Muscle layer of duodenum (tissue), 2 donors: ENCODE data around the gene RPUSD1.
A peak's percentile ranks its signal among the peaks of the same experiment; 100 is the strongest.

Experiments used
- H3K27ac ChIP-seq: one replicate; pipeline ENCODE4 v1.7.0; 2013; ENCODE audit warnings: mild to moderate bottlenecking, low read length
- H3K27me3 ChIP-seq: one replicate; pipeline ENCODE4 v1.7.0; 2013; ENCODE audit warnings: low read depth, mild to moderate bottlenecking, control low read depth, low read length
- H3K36me3 ChIP-seq, 2 donors: one replicate each; pipeline ENCODE4 v1.7.0; 2013; ENCODE audit warnings: low read length in 2 of 2, control low read depth in 1 of 2, mild to moderate bottlenecking in 1 of 2; ENCODE audit not compliant: insufficient read depth in 2 of 2, control insufficient read depth in 1 of 2
- H3K4me1 ChIP-seq, 2 donors: one replicate each; pipeline ENCODE4 v1.7.0; 2013; ENCODE audit warnings: low read length in 2 of 2, mild to moderate bottlenecking in 2 of 2, control low read depth in 1 of 2, moderate library complexity in 1 of 2; ENCODE audit not compliant: insufficient read depth in 2 of 2, control insufficient read depth in 1 of 2
- H3K4me3 ChIP-seq, 2 donors: one replicate each; pipeline ENCODE4 v1.7.0; 2013; ENCODE audit warnings: low read length in 2 of 2, low read depth in 1 of 2, mild to moderate bottlenecking in 1 of 2
- H3K9me3 ChIP-seq, 2 donors: one replicate each; pipeline ENCODE4 v1.7.0; 2013; ENCODE audit warnings: low read length in 2 of 2, control low read depth in 1 of 2, mild to moderate bottlenecking in 1 of 2; ENCODE audit not compliant: control insufficient read depth in 1 of 2
- donor health status: healthy.

The RPUSD1 gene

GRCh38 chr16:788399-789126, 382 bp upstream of the RPUSD1 start, which contains the start of gene CHTF18:
Gene CHTF18 (plus strand): TSS chr16:788620. CDS start chr16:788685, 65 bp downstream.
- no peak within 1 kb of the TSS for H3K27ac ChIP-seq
- H3K36me3 ChIP-seq = peaks cover 0 to 12% of the 10 kb centered on the region in 2 donors
- H3K4me1 ChIP-seq = peaks cover 0 to 24% of the 10 kb centered on the region in 2 donors
- no peaks in the 10 kb centered on the region for H3K27me3 ChIP-seq
- peak within 1 kb of the TSS; percentile 86 to 96 for H3K4me3 ChIP-seq
- H3K9me3 ChIP-seq = no peaks in the 10 kb centered on the region

DNA sequence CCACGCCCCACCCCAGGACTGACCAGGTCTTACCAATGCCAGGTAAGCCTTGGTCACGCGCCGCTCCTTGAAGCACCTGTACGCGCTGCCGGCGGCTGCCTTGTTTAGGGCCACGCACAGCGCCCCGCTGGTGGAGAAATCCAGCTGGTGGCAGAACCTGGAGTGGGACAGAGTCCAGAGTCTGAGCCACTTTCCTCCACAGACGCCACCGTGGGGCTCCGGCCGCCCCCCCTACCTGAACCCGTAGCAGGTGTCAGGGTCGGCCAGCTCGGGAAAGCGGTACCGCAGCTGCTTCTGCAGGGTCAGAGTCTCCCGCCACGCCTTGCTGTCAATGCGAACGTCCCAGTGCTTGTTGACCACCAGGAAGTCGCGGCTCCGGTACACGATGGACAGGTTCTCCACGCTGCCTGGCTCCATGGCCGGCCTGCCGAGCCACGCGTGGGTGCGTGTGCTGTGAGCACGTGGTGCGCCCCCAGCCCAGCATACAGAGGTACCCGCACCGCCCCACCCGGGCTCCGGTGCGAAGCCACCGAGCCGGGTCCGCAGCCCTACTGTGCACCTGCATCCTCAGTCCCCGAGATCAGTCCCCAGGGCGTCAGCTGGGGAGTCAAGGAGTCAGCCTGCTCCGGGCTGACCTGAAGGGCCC, 737 bp downstream of the RPUSD1 start:
- H3K4me1 ChIP-seq = peaks cover 0 to 27% of the 10 kb centered on the region in 2 donors
- no peaks in the 10 kb centered on the region for H3K27me3 ChIP-seq
- H3K27ac ChIP-seq = no peak overlapping the region

GRCh38 chr16:785563-786535, 2.3 kb downstream of the RPUSD1 start:
- H3K36me3 ChIP-seq = peaks cover 0 to 9% of the 10 kb centered on the region in 2 donors
- peaks cover 0 to 27% of the 10 kb centered on the region in 2 donors for H3K4me1 ChIP-seq
- H3K4me3 ChIP-seq = no peak overlapping the region
- H3K27me3 ChIP-seq = no peaks in the 10 kb centered on the region
- H3K9me3 ChIP-seq = no peaks in the 10 kb centered on the region
- no peak overlapping the region for H3K27ac ChIP-seq

More for the DNA sequence above, 737 bp downstream of the RPUSD1 start:
- Histone ChIP-seq H3K9me3 (no peaks in the 10 kb centered on the region), H3K4me3 (peak overlapping the region; percentile 86 to 96), H3K36me3 (peaks cover 0 to 12% of the 10 kb centered on the region in 2 donors)

- H3K4me1 ChIP-seq = peaks cover 0 to 24% of the 10 kb centered on the region in 2 donors
- H3K27ac ChIP-seq = no peak overlapping the region
Measured at GRCh38 chr16:784431-784830, 3.8 kb downstream of the RPUSD1 start.

DNA sequence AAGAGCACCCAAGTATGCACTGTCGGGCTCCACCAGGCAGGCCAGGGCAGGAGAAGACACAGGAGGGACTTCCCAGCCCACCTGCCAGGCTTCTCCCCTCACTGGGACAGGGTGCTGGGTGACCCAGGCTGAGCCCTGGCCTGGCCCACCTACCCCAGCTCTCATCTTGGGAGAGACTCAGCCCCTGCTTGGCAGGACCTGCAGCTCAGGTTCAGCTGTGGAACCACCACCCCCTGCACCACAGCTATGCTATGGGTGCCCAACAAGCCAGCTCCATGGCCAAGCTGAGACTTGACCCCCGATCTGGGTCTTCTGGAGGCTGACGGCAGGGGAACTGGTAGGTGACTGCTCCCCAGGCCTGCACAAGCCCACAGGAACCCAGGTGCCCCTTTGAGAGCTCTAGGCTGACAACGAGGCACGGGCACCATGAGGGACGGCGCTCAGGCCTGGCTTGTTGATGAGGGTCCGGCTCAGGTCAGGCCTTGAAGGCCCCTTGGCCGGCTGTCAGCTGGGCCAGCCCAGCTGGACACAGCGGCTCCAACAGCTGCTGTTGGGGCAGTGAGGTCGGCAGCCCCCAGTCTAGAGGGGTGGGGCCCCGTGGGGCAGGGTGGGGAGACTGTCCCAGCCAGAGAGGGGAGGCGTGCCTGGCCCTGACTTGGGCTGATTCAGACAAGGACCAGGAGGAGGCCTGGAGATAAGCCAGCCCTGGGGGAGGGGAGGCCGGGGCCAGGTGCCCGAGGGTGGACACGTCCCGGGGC, 4.6 kb downstream of the RPUSD1 start:
- Histone ChIP-seq H3K27me3 (no peaks in the 10 kb centered on the region), H3K27ac (no peak overlapping the region)

More at GRCh38 chr16:784431-784830, 3.8 kb downstream of the RPUSD1 start:
- Histone ChIP-seq H3K4me3 (no peak overlapping the region), H3K27me3 (no peaks in the 10 kb centered on the region), H3K9me3 (no peaks in the 10 kb centered on the region), H3K36me3 (peaks cover 0 to 6% of the 10 kb centered on the region in 2 donors)

DNA sequence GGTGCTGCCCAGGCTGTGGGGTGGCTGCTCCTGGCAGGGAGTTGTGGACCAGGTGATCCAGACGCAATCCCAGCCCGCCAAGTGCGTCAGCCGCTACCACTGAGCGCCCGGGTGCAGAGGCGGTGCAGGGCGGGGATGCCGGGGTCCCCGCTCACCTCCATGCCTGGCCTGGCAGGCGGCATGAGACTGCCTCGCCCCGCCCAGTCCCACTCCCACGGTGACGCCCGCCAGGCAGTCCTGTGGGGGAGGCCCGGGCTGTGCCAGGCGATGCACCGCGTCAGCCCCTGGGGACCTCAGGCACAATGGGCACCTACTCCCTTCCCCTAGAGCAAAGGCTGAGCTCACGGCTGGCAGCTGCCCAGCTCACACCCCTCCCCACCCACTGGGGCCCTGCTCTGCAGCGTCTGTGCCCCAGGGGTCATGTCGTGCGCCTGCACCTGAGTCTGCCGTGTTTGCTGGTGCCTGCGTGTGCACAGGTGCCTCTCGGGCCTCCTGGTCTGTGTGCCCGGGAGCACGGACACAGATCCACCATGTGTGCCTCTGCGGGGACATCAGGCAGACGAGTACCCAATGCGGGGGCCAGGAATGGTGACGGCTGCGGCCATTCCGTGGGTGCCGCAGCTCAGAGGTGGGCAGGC, 5.3 kb downstream of the RPUSD1 start:
- no peak overlapping the region for H3K4me3 ChIP-seq
- H3K36me3 ChIP-seq = peaks cover 0 to 6% of the 10 kb centered on the region in 2 donors
- H3K27ac ChIP-seq = no peak overlapping the region
- H3K9me3 ChIP-seq = no peaks in the 10 kb centered on the region
- peaks cover 0 to 16% of the 10 kb centered on the region in 2 donors for H3K4me1 ChIP-seq
- H3K27me3 ChIP-seq = no peaks in the 10 kb centered on the region

More for the DNA sequence above, 4.6 kb downstream of the RPUSD1 start:
- H3K4me3 ChIP-seq = no peak overlapping the region
- H3K36me3 ChIP-seq = peaks cover 0 to 6% of the 10 kb centered on the region in 2 donors
- peaks cover 0 to 16% of the 10 kb centered on the region in 2 donors for H3K4me1 ChIP-seq
- H3K9me3 ChIP-seq = no peaks in the 10 kb centered on the region

DNA sequence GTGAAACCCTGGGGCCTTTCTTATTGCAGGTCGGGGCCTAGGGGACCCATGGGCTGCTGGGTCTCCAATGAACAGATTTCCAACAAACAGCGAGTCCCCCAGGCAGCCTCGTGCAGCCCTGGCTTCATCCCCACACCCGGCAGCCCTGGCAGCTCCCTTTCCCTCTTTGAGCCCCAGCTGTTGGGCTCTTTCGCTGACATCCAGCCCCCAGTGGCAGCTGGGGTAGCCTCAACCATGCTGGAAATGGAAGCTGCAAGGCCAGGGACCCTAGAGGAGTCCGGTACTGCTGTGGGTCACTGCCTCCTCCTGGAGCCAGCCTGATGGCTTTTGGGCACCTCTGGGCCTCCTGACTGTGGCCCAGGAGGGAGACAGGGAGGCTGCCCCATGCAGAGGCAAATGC, 5.9 kb downstream of the RPUSD1 start:
- no peak overlapping the region for H3K4me3 ChIP-seq
- no peak overlapping the region for H3K27ac ChIP-seq
- H3K9me3 ChIP-seq = no peaks in the 10 kb centered on the region
- no peaks in the 10 kb centered on the region for H3K27me3 ChIP-seq
- peaks cover 0 to 11% of the 10 kb centered on the region in 2 donors for H3K4me1 ChIP-seq
- H3K36me3 ChIP-seq = peaks cover 0 to 6% of the 10 kb centered on the region in 2 donors

DNA sequence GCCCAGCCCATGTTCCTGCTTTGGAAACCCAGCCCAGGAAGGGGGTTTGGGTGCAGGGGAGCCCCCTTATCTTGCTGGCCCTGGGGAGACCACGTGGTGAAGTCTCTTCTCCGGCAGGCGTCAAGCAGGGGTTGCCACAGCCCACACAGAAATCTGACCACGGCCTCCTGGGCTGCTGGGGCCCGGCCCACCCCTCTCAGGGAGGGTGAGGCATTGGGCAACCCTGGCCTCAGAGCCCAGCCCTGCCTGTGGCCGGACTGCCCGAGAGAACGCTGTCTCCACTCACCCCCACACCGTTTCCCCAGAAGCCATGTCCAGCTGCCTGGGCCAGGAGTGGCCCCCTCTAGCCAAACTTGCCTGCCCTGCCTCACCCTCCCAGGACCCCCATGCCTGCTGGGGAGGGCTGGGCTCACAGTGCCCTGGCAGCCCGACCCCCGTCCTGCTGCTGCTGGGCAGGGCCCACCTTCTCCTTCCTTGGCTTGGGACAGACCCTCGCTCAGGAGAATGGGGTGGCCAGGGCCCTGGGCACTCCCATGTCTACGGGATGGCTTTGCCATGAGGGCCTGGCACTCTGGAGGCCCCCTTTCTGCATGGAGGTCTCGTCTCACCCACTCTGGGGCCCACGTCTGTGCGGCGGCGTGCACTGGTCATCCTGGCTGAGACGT, 6.7 kb downstream of the RPUSD1 start:
- no peaks in the 10 kb centered on the region for H3K9me3 ChIP-seq
- peaks cover 0 to 5% of the 10 kb centered on the region in 2 donors for H3K4me1 ChIP-seq
- H3K27ac ChIP-seq = no peak overlapping the region
- H3K36me3 ChIP-seq = peaks cover 0 to 6% of the 10 kb centered on the region in 2 donors
- H3K27me3 ChIP-seq = no peaks in the 10 kb centered on the region
- no peak overlapping the region for H3K4me3 ChIP-seq

GRCh38 chr16:780296-780695, 7.9 kb downstream of the RPUSD1 start:
- Histone ChIP-seq H3K4me3 (no peak overlapping the region), H3K9me3 (no peaks in the 10 kb centered on the region), H3K27ac (no peak overlapping the region), H3K27me3 (no peaks in the 10 kb centered on the region), H3K4me1 (peaks cover 0 to 5% of the 10 kb centered on the region in 2 donors), H3K36me3 (no peaks in the 10 kb centered on the region)

DNA sequence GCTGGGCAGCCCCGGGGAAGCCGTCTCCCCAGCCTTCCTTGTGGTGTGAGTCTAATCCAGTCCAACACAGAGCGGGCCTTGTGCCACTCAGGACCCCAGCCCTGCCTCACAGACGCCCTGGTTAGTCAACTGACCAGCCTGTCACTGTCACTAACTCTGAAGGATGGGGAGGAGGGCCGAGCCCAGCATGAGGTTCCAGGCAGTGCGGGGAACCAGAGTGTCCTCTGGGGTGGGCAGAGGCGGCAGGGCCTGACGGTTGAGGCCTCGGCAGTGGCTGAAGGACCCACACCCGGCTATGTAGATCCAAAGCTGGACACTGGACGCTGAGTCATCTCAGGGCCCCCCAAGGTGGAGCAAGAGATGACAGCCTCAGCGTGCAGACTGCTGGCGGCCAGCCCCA, 8.6 kb downstream of the RPUSD1 start:
- H3K36me3 ChIP-seq = no peaks in the 10 kb centered on the region
- H3K4me1 ChIP-seq = peaks cover 0 to 5% of the 10 kb centered on the region in 2 donors
- H3K9me3 ChIP-seq = no peaks in the 10 kb centered on the region
- H3K27me3 ChIP-seq = no peaks in the 10 kb centered on the region
- no peak overlapping the region for H3K27ac ChIP-seq
- H3K4me3 ChIP-seq = no peak overlapping the region
